Muscle layer of duodenum (tissue), 2 donors: ENCODE data around the gene TEAD1.

Experiments used
- H3K27ac ChIP-seq: one replicate; pipeline ENCODE4 v1.7.0; 2013; ENCODE audit warnings: mild to moderate bottlenecking, low read length
- H3K27me3 ChIP-seq: one replicate; pipeline ENCODE4 v1.7.0; 2013; ENCODE audit warnings: low read depth, mild to moderate bottlenecking, control low read depth, low read length
- H3K36me3 ChIP-seq, 2 donors: one replicate each; pipeline ENCODE4 v1.7.0; 2013; ENCODE audit warnings: low read length in 2 of 2, control low read depth in 1 of 2, mild to moderate bottlenecking in 1 of 2; ENCODE audit not compliant: insufficient read depth in 2 of 2, control insufficient read depth in 1 of 2
- H3K4me1 ChIP-seq, 2 donors: one replicate each; pipeline ENCODE4 v1.7.0; 2013; ENCODE audit warnings: low read length in 2 of 2, mild to moderate bottlenecking in 2 of 2, control low read depth in 1 of 2, moderate library complexity in 1 of 2; ENCODE audit not compliant: insufficient read depth in 2 of 2, control insufficient read depth in 1 of 2
- H3K4me3 ChIP-seq, 2 donors: one replicate each; pipeline ENCODE4 v1.7.0; 2013; ENCODE audit warnings: low read length in 2 of 2, low read depth in 1 of 2, mild to moderate bottlenecking in 1 of 2
- H3K9me3 ChIP-seq, 2 donors: one replicate each; pipeline ENCODE4 v1.7.0; 2013; ENCODE audit warnings: low read length in 2 of 2, control low read depth in 1 of 2, mild to moderate bottlenecking in 1 of 2; ENCODE audit not compliant: control insufficient read depth in 1 of 2
- donor health status: healthy.

TEAD1 gene

GRCh38 chr11:12968826-12969225 lies 294.6 kb downstream of the TEAD1 start:
- H3K36me3 ChIP-seq = no peaks in the 10 kb centered on the region
- no peaks in the 10 kb centered on the region for H3K9me3 ChIP-seq
- H3K27me3 ChIP-seq = no peaks in the 10 kb centered on the region
- no peaks in the 10 kb centered on the region for H3K4me1 ChIP-seq
- H3K27ac ChIP-seq = no peak overlapping the region
- H3K4me3 ChIP-seq = no peak overlapping the region

- Histone ChIP-seq H3K4me1 (no peaks in the 10 kb centered on the region), H3K9me3 (no peaks in the 10 kb centered on the region), H3K27ac (no peak overlapping the region), H3K36me3 (no peaks in the 10 kb centered on the region), H3K4me3 (no peak overlapping the region), H3K27me3 (no peaks in the 10 kb centered on the region)
Observed at GRCh38 chr11:12971955-12972354, 297.7 kb downstream of the TEAD1 start.

GRCh38 chr11:12973528-12974181 lies 299.4 kb downstream of the TEAD1 start:
- Histone ChIP-seq H3K36me3 (no peaks in the 10 kb centered on the region), H3K27ac (no peak overlapping the region), H3K4me3 (no peak overlapping the region), H3K27me3 (no peaks in the 10 kb centered on the region), H3K4me1 (no peaks in the 10 kb centered on the region), H3K9me3 (no peaks in the 10 kb centered on the region)

DNA sequence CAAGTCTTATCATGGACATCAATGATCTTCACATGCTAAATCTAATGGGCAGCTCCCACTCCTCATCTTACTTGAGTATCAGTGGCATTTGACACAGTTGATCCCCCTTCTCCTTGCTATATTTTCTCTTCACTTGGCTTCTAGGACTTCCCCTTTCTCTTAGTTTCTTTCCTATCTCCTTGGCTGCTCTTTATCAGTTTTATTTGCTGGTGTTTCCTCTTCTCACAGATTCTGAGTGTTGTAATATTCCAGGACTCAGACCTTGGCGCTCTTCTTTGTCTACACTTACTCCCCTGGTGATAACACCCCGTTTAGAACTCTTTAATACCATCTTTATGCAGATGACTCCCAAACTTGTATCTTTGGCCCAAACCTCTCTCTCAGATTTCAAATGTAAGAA lies 301.0 kb downstream of the TEAD1 start:
- H3K36me3 ChIP-seq = no peaks in the 10 kb centered on the region
- H3K27me3 ChIP-seq = no peaks in the 10 kb centered on the region
- no peak overlapping the region for H3K4me3 ChIP-seq
- no peak overlapping the region for H3K27ac ChIP-seq
- no peaks in the 10 kb centered on the region for H3K4me1 ChIP-seq
- H3K9me3 ChIP-seq = no peaks in the 10 kb centered on the region

- Histone ChIP-seq H3K27ac (no peak overlapping the region), H3K27me3 (no peaks in the 10 kb centered on the region)
Observed at GRCh38 chr11:12979928-12980689, 305.9 kb downstream of the TEAD1 start.

DNA sequence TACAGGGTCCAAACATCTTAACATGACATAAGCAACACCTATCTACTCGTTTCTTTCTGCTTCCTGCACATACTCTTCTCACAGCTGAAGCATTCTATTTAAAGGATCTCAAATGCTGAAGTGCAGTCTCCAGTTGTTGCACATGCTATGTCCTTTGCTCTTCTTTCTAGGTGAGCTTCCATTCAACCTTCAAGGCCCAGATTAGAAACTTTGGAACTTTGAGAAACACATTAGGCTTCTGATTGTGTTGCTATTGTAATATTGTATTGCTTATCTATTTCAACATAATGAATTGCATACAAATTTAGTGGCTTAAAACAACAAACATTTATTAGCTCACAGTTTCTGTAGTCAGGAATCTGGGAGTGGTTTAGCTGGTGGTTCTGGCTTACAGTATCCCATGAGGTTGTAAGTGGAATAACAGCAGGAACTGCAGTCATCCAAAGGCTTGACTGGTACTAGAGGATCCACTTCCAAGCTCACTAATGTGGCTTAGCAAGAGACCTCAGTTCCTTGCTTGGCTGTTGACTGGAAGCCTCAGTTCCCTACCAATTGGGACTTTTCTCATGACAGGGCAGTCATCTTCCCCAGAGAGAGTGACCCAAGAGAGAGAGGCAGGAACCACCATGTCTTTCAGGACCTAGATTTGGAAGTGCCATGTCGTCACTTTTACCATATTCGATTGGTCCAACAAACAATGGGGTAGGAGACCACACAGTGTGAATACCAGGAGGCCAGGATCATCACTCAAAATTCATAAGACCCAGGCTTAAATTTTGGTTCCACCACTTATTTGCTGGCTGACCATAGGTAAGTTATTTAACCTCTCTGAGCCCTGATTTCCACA lies 307.7 kb downstream of the TEAD1 start:
- Histone ChIP-seq H3K27me3 (no peaks in the 10 kb centered on the region), H3K9me3 (no peaks in the 10 kb centered on the region), H3K4me3 (no peak overlapping the region), H3K4me1 (no peaks in the 10 kb centered on the region), H3K36me3 (no peaks in the 10 kb centered on the region), H3K27ac (no peak overlapping the region)

More at GRCh38 chr11:12979928-12980689, 305.9 kb downstream of the TEAD1 start:
- H3K4me3 ChIP-seq = no peak overlapping the region
- H3K36me3 ChIP-seq = no peaks in the 10 kb centered on the region
- no peaks in the 10 kb centered on the region for H3K4me1 ChIP-seq
- no peaks in the 10 kb centered on the region for H3K9me3 ChIP-seq

DNA sequence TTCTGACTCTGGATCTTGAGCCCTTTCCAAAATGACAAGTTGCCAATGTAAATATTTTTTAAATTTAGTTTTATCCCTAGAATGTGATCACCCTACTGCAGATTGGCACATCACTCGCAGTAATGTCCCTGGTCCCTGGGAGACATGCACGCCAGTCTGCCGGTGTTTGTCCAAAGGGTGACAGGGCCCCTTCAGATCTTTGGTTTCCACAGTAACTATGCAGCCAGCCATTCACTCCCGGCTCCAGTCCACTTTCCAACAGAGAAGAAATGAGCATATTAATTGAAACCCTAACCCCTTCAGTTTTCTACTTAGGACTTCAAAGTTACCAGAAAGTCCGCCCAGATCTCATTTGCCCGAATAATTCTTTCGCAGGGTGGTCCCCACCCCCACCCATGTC lies 309.1 kb downstream of the TEAD1 start:
- Histone ChIP-seq H3K4me3 (no peak overlapping the region), H3K27me3 (no peaks in the 10 kb centered on the region), H3K9me3 (no peaks in the 10 kb centered on the region), H3K4me1 (no peaks in the 10 kb centered on the region), H3K36me3 (no peaks in the 10 kb centered on the region), H3K27ac (no peak overlapping the region)

- no peaks in the 10 kb centered on the region for H3K9me3 ChIP-seq
- no peaks in the 10 kb centered on the region for H3K36me3 ChIP-seq
- H3K27me3 ChIP-seq = no peaks in the 10 kb centered on the region
- H3K27ac ChIP-seq = no peak overlapping the region
- H3K4me1 ChIP-seq = no peaks in the 10 kb centered on the region
- H3K4me3 ChIP-seq = no peak overlapping the region
Observed at GRCh38 chr11:12986194-12986898, 312.1 kb downstream of the TEAD1 start.

GRCh38 chr11:12989428-12990161 lies 315.4 kb downstream of the TEAD1 start:
- no peaks in the 10 kb centered on the region for H3K36me3 ChIP-seq
- H3K27ac ChIP-seq = no peak overlapping the region
- H3K9me3 ChIP-seq = no peaks in the 10 kb centered on the region
- H3K4me3 ChIP-seq = no peak overlapping the region
- H3K4me1 ChIP-seq = no peaks in the 10 kb centered on the region
- no peaks in the 10 kb centered on the region for H3K27me3 ChIP-seq

GRCh38 chr11:12990162-12990480 lies 315.9 kb downstream of the TEAD1 start:
- no peak overlapping the region for H3K27ac ChIP-seq
- H3K4me1 ChIP-seq = no peaks in the 10 kb centered on the region
- H3K27me3 ChIP-seq = no peaks in the 10 kb centered on the region
- no peaks in the 10 kb centered on the region for H3K9me3 ChIP-seq
- no peaks in the 10 kb centered on the region for H3K36me3 ChIP-seq
- H3K4me3 ChIP-seq = no peak overlapping the region
